SK-N-SH (cell line): ENCODE data around the gene AXIN2. TPM values are rescaled to one million over a fixed set of nuclear protein-coding genes. Genes with fewer than 3 reads are reported as not detected.

Experiments used
- CTCF ChIA-PET: fragments of 300-600, 350-600 bp; formaldehyde crosslinking; extraction: SDS; loops from one replicate; lab custom pipeline; 2021; lab: Yijun Ruan, JAX
- POLR2A ChIA-PET: fragments of 350-600 bp; sonication (Branson Sonifier 250); formaldehyde crosslinking; extraction: SDS; loops from one replicate; lab custom pipeline; 2020; ENCODE audit warnings: antibody characterized with exemption, inconsistent platforms; lab: Yijun Ruan, JAX
- DNase-seq: peaks from one replicate; pipeline ENCODE4 v3.0.0; 2012
- H2AFZ ChIP-seq: fragments of 200-600 bp; sonication (generic); 2 replicates; pipeline ENCODE4 v1.8.1; 2016; ENCODE audit warnings: antibody characterized with exemption, mild to moderate bottlenecking, low read depth
- H3F3A ChIP-seq: fragments of 200-600 bp; sonication (generic); replicated peaks from 2 replicates; pipeline ENCODE3; 2016; ENCODE audit warnings: antibody characterized with exemption, mild to moderate bottlenecking; ENCODE audit not compliant: insufficient read depth
- H3K27ac ChIP-seq, 2 experiments: fragments of 200-500 bp in 1 of 2; fragments of 200-600 bp in 1 of 2; sonication (Bioruptor generic) in 1 of 2; sonication (generic), shearing (Covaris generic) in 1 of 2; 2 replicates each; pipeline versions ENCODE4 v1.5.1 to v1.6.1; 2014 to 2016; ENCODE audit warnings: low read depth in 2 of 2, inconsistent platforms in 1 of 2, low read length in 1 of 2, mild to moderate bottlenecking in 1 of 2, mixed read lengths in 1 of 2
- H3K27me3 ChIP-seq: fragments of 200-600 bp; sonication (generic), shearing (Covaris generic); 2 replicates; pipeline ENCODE4 v1.6.1; 2016; ENCODE audit warnings: mixed run types; ENCODE audit not compliant: insufficient read depth
- H3K36me3 ChIP-seq, 2 experiments: fragments of 200-500 bp in 1 of 2; fragments of 200-600 bp in 1 of 2; sonication (Bioruptor generic) in 1 of 2; sonication (generic) in 1 of 2; replicated peaks in 1 of 2; 2 replicates each; pipeline versions ENCODE3 to v1.5.1; 2014 to 2016; ENCODE audit warnings: low read length in 1 of 2, mild to moderate bottlenecking in 1 of 2; ENCODE audit not compliant: insufficient read depth in 2 of 2, control insufficient read depth in 1 of 2
- H3K4me1 ChIP-seq, 2 experiments: fragments of 200-500 bp in 1 of 2; fragments of 200-600 bp in 1 of 2; sonication (Bioruptor generic) in 1 of 2; sonication (generic), shearing (Covaris generic) in 1 of 2; 2 replicates each; pipeline versions ENCODE4 v1.5.1 to v1.6.1; 2014 to 2016; ENCODE audit warnings: low read depth in 1 of 2, low read length in 1 of 2, mixed run types in 1 of 2; ENCODE audit not compliant: insufficient read depth in 2 of 2, control insufficient read depth in 1 of 2
- H3K4me2 ChIP-seq: fragments of 200-600 bp; sonication (generic), shearing (Covaris generic); 2 replicates; pipeline ENCODE4 v1.6.1; 2017; ENCODE audit warnings: mixed run types
- H3K4me3 ChIP-seq, 2 experiments: fragments of 200-500 bp in 1 of 2; fragments of 200-600 bp in 1 of 2; sonication (Bioruptor generic) in 1 of 2; sonication (generic), shearing (Covaris generic) in 1 of 2; 2 replicates each; pipeline versions ENCODE4 v1.5.1 to v1.8.1; 2014 to 2016; ENCODE audit warnings: low read depth in 2 of 2, inconsistent platforms in 1 of 2, low read length in 1 of 2, mild to moderate bottlenecking in 1 of 2, mixed read lengths in 1 of 2, moderate library complexity in 1 of 2
- H3K79me2 ChIP-seq: fragments of 200-600 bp; sonication (generic); 2 replicates; pipeline ENCODE4 v1.8.1; 2017; ENCODE audit warnings: mild to moderate bottlenecking; ENCODE audit not compliant: insufficient read depth
- H3K9ac ChIP-seq: fragments of 200-600 bp; sonication (generic); 2 replicates; pipeline ENCODE4 v1.6.1; 2017; ENCODE audit warnings: mixed run types
- H3K9me2 ChIP-seq: fragments of 200-600 bp; sonication (generic); 2 replicates; pipeline ENCODE4 v1.6.1; 2017; ENCODE audit warnings: mixed run types
- H3K9me3 ChIP-seq: fragments of 200-600 bp; sonication (generic); 2 replicates; pipeline ENCODE4 v1.6.1; 2017; ENCODE audit warnings: mixed run types, mild to moderate bottlenecking, moderate library complexity
- H4K20me1 ChIP-seq: fragments of 200-600 bp; sonication (generic); 2 replicates; pipeline ENCODE4 v1.6.1; 2017; ENCODE audit warnings: mild to moderate bottlenecking, mixed run types; ENCODE audit not compliant: insufficient read depth
- EP300 ChIP-seq, 2 experiments: IDR thresholded peaks; 2 replicates each; pipeline versions ENCODE4 v1.4.0 to v1.6.1; 2012; ENCODE audit warnings: borderline replicate concordance in 1 of 2, low read depth in 1 of 2, low read length in 1 of 2
- EZH2phosphoT487 ChIP-seq: fragments of 200-600 bp; sonication (generic); IDR thresholded peaks from 2 replicates; pipeline ENCODE4 v1.6.1; 2017; ENCODE audit warnings: low read depth, mixed run types, mild to moderate bottlenecking, antibody characterized with exemption, moderate library complexity, borderline replicate concordance
- FOSL2 ChIP-seq: IDR thresholded peaks from 2 replicates; pipeline ENCODE4 v1.4.0; 2012; ENCODE audit warnings: low read depth, mild to moderate bottlenecking, moderate library complexity, borderline replicate concordance
- FOXM1 ChIP-seq: IDR thresholded peaks from 2 replicates; pipeline ENCODE4 v1.4.0; 2012; ENCODE audit warnings: low read depth, mild to moderate bottlenecking
- GABPA ChIP-seq: IDR thresholded peaks from 2 replicates; pipeline ENCODE4 v1.4.0; 2012; ENCODE audit warnings: low read depth, mild to moderate bottlenecking
- GATA2 ChIP-seq: sonication (generic); formaldehyde crosslinking; IDR thresholded peaks from 2 replicates; pipeline ENCODE4 v1.5.0; 2020; ENCODE audit warnings: mild to moderate bottlenecking, missing genetic modification reagents
- JUND ChIP-seq: IDR thresholded peaks from 2 replicates; pipeline ENCODE4 v1.4.0; 2012
- MAX ChIP-seq: IDR thresholded peaks from 2 replicates; pipeline ENCODE4 v1.4.0; 2012; ENCODE audit warnings: low read depth
- MEF2A ChIP-seq: IDR thresholded peaks from 2 replicates; pipeline ENCODE4 v1.4.0; 2012; ENCODE audit warnings: low read depth, borderline replicate concordance
- PBX3 ChIP-seq: IDR thresholded peaks from 2 replicates; pipeline ENCODE4; 2012
- RAD21 ChIP-seq: IDR thresholded peaks from 2 replicates; pipeline ENCODE4 v1.6.1; 2012; ENCODE audit warnings: mild to moderate bottlenecking, low read length
- RCOR1 ChIP-seq: fragments of 150-350 bp; IDR thresholded peaks from 2 replicates; pipeline ENCODE4 v1.6.1; 2017; ENCODE audit warnings: antibody characterized with exemption, low read length
- REST ChIP-seq: IDR thresholded peaks from 2 replicates; pipeline ENCODE4 v1.6.1; 2012; ENCODE audit warnings: mild to moderate bottlenecking, low read depth, low read length, moderate library complexity
- RFX5 ChIP-seq: IDR thresholded peaks from 2 replicates; pipeline ENCODE4 v1.6.1; 2012; ENCODE audit warnings: mild to moderate bottlenecking, improper control_type of control experiment, low read length
- RXRA ChIP-seq: IDR thresholded peaks from 2 replicates; pipeline ENCODE4 v1.4.0; 2012; ENCODE audit warnings: low read depth, mild to moderate bottlenecking, borderline replicate concordance
- SIN3A ChIP-seq: IDR thresholded peaks from 2 replicates; pipeline ENCODE4 v1.6.1; 2012; ENCODE audit warnings: low read depth, mild to moderate bottlenecking, low read length, moderate library complexity, borderline replicate concordance
- SMC3 ChIP-seq: IDR thresholded peaks from 2 replicates; pipeline ENCODE4 v1.6.1; 2012; ENCODE audit warnings: low read depth, low read length, improper control_type of control experiment
- TAF1 ChIP-seq: IDR thresholded peaks from 2 replicates; pipeline ENCODE4 v1.6.1; 2012; ENCODE audit warnings: low read depth, mild to moderate bottlenecking, low read length, moderate library complexity, borderline replicate concordance
- TCF12 ChIP-seq: IDR thresholded peaks from 2 replicates; pipeline ENCODE4 v1.4.0; 2012
- USF1 ChIP-seq: IDR thresholded peaks from 2 replicates; pipeline ENCODE4 v1.4.0; 2012; ENCODE audit warnings: low read depth, borderline replicate concordance
- USF2 ChIP-seq: fragments of 150-350 bp; IDR thresholded peaks from 2 replicates; pipeline ENCODE4 v1.6.1; 2017; ENCODE audit warnings: antibody characterized with exemption, low read length, low read depth, borderline replicate concordance
- YY1 ChIP-seq: IDR thresholded peaks from 2 replicates; pipeline ENCODE4 v1.4.0; 2012; ENCODE audit warnings: low read depth, mild to moderate bottlenecking
- WGBS: methylation state at CpG from one replicate; pipeline ENCODE4 v1.1.6; 2017; ENCODE audit warnings: low lambda C conversion rate; 5-methylcytosine and 5-hydroxymethylcytosine counted together
- polyA plus RNA-seq, 3 experiments: library from polyadenylated mRNA; depleted of rRNA; stranded (reverse); fragments of >200 nt; gene quantifications; 2 replicates each; pipeline ENCODE4 v1.2.3, GENCODE V29; 2012

Gene AXIN2
- polyA plus RNA-seq, 1 of the 3 experiments (the other 2 are of a cell fraction) = 8.3 TPM

- no peaks in the 10 kb centered on the region for H3K79me2 ChIP-seq
- H2AFZ ChIP-seq = no peak overlapping the region
- H3K9me3 ChIP-seq = no peaks in the 10 kb centered on the region
- DNase-seq = no peak
- H3F3A ChIP-seq = no peaks in the 10 kb centered on the region
- no peak for TF ChIP-seq YY1
- TF ChIP-seq TCF12 = no peak
- no peak for TF ChIP-seq EP300 (IDR thresholded peaks at IDR 0.05; ENCODE audit: borderline replicate concordance in 1 of 2, low read depth in 1 of 2, low read length in 1 of 2)
- no peak for TF ChIP-seq RXRA
- TF ChIP-seq SMC3 = no peak
- no peak for TF ChIP-seq MEF2A
- TF ChIP-seq FOXM1 = no peak
- no peak for TF ChIP-seq SIN3A
- no peak for TF ChIP-seq EZH2phosphoT487
- TF ChIP-seq PBX3 = no peak
- no peak for TF ChIP-seq USF1
- TF ChIP-seq MAX = no peak
- no peak for TF ChIP-seq GATA2 (CRISPR knock-in tag)
- TF ChIP-seq RAD21 = no peak
- no peak for TF ChIP-seq FOSL2
- TF ChIP-seq, all 33 proteins: peak for 0
- ChIA-PET POLR2A (interaction anchor here (0.7 kb wide), 1 partner anchor 13 kb away, joined by 3 read pairs; no protein-coding TSS in a partner anchor), CTCF (no interaction called here)
- H3K9ac ChIP-seq = no peak overlapping the region
- no peaks in the 10 kb centered on the region for H3K9me2 ChIP-seq
- H3K27me3 ChIP-seq = no peaks in the 10 kb centered on the region
- no peaks in the 10 kb centered on the region for H3K36me3 ChIP-seq
- H4K20me1 ChIP-seq = no peaks in the 10 kb centered on the region
- 61% methylated on average over 8 of the region's 8 CpGs for WGBS
- H3K27ac ChIP-seq = no peak overlapping the region
- no peak overlapping the region for H3K4me3 ChIP-seq
- H3K4me2 ChIP-seq = no peak overlapping the region
- H3K4me1 ChIP-seq = no peaks in the 10 kb centered on the region
Measured at GRCh38 chr17:65514082-65514481, 47.4 kb downstream of the AXIN2 start.

GRCh38 chr17:65511316-65511715 lies 50.1 kb downstream of the AXIN2 start:
- Histone ChIP-seq H2AFZ (no peak overlapping the region), H4K20me1 (no peaks in the 10 kb centered on the region), H3K9me2 (no peaks in the 10 kb centered on the region), H3K79me2 (no peaks in the 10 kb centered on the region), H3K27me3 (no peaks in the 10 kb centered on the region), H3F3A (no peaks in the 10 kb centered on the region), H3K4me3 (no peak overlapping the region), H3K9me3 (0 out of 2 replicates have a peak, but pooled peaks cover 2% of the 10 kb centered on the region), H3K27ac (no peak overlapping the region), H3K9ac (no peak overlapping the region), H3K36me3 (no peaks in the 10 kb centered on the region), H3K4me2 (no peak overlapping the region), H3K4me1 (no peaks in the 10 kb centered on the region)
- ChIA-PET POLR2A (no interaction called here), CTCF (no interaction called here)
- no peak for DNase-seq
- WGBS = 55% methylated on average over 3 of the region's 3 CpGs
- TF ChIP-seq JUND = no peak
- TF ChIP-seq GABPA = no peak
- no peak for TF ChIP-seq TAF1
- no peak for TF ChIP-seq REST
- TF ChIP-seq RCOR1 = no peak
- no peak for TF ChIP-seq USF2
- no peak for TF ChIP-seq RFX5
- no peak for TF ChIP-seq RAD21
